ENCODE measurements around the gene LRP1. TPM values are rescaled to one million over a fixed set of nuclear protein-coding genes. Genes with fewer than 3 reads are reported as not detected.

The LRP1 gene
- total RNA-seq, 1 donor from 2014 or later, result 62.7 TPM

DNA sequence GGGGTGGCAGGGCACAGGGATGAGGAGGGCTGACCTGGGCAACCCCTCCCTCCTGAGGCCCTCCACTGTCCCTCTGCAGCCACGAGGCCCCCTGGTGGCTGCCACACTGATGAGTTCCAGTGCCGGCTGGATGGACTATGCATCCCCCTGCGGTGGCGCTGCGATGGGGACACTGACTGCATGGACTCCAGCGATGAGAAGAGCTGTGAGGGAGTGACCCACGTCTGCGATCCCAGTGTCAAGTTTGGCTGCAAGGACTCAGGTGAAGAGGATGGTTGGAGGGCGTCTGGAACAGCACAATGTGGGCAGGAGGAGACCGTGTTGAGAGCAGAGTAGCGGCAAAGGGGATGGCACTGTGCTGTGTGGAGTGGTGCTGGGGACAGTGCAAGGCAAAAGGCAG is 44.8 kb downstream of the LRP1 start:
- Mint-ChIP-seq H3K36me3 (ENCODE audit: low read depth) (peaks cover 4% of the 10 kb centered on the region), H3K27me3 (ENCODE audit: low read depth) (no peaks in the 10 kb centered on the region), H3K27ac (ENCODE audit: unreplicated experiment) (no peak overlapping the region), H3K4me3 (no peak overlapping the region), H3K9me3 (no peaks in the 10 kb centered on the region), H3K4me1 (peaks cover 13% of the 10 kb centered on the region)
- TF ChIP-seq, protein P1, sequence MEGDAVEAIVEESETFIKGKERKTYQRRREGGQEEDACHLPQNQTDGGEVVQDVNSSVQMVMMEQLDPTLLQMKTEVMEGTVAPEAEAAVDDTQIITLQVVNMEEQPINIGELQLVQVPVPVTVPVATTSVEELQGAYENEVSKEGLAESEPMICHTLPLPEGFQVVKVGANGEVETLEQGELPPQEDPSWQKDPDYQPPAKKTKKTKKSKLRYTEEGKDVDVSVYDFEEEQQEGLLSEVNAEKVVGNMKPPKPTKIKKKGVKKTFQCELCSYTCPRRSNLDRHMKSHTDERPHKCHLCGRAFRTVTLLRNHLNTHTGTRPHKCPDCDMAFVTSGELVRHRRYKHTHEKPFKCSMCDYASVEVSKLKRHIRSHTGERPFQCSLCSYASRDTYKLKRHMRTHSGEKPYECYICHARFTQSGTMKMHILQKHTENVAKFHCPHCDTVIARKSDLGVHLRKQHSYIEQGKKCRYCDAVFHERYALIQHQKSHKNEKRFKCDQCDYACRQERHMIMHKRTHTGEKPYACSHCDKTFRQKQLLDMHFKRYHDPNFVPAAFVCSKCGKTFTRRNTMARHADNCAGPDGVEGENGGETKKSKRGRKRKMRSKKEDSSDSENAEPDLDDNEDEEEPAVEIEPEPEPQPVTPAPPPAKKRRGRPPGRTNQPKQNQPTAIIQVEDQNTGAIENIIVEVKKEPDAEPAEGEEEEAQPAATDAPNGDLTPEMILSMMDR (conservative IDR thresholded peaks at IDR 0.05), result peak; percentile 64
- DNase-seq (ENCODE audit: low read depth, low spot score), result peak; percentile 37

DNA sequence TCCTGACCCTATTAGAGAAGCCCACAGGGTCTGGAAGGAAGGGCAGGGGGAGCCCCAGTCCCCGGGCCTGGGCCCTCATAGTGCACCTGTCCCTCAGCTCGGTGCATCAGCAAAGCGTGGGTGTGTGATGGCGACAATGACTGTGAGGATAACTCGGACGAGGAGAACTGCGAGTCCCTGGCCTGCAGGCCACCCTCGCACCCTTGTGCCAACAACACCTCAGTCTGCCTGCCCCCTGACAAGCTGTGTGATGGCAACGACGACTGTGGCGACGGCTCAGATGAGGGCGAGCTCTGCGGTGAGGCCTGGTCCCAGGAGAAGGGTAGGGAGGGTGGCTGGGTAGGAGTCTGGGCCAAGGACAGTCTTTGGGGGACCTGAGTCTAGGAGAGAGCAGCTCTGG is 45.4 kb downstream of the LRP1 start:
- Mint-ChIP-seq H3K36me3 (ENCODE audit: low read depth) (peaks cover 6% of the 10 kb centered on the region), H3K27me3 (ENCODE audit: low read depth) (no peaks in the 10 kb centered on the region), H3K4me3 (no peak overlapping the region), H3K9me3 (no peaks in the 10 kb centered on the region), H3K4me1 (peaks cover 13% of the 10 kb centered on the region), H3K27ac (ENCODE audit: unreplicated experiment) (no peak overlapping the region)
- DNase-seq (ENCODE audit: low read depth, low spot score), result no peak
- TF ChIP-seq, protein P1 (conservative IDR thresholded peaks at IDR 0.05), result no peak

DNA sequence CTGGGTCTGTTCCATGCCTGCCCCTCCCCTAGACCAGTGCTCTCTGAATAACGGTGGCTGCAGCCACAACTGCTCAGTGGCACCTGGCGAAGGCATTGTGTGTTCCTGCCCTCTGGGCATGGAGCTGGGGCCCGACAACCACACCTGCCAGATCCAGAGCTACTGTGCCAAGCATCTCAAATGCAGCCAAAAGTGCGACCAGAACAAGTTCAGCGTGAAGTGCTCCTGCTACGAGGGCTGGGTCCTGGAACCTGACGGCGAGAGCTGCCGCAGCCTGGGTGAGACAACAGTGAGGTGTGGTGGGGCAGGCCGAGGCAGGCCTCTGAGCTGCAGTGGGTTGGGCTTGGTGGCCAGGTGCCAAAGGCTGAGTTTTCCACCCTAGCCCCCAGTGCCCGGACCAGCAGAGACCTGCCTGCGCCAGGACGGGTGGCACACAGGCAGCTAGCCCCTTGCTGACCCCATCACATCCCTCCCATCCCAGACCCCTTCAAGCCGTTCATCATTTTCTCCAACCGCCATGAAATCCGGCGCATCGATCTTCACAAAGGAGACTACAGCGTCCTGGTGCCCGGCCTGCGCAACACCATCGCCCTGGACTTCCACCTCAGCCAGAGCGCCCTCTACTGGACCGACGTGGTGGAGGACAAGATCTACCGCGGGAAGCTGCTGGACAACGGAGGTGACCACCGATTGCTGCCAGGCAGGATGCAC is 47.3 kb downstream of the LRP1 start:
- Mint-ChIP-seq H3K27ac (ENCODE audit: unreplicated experiment) (no peak overlapping the region), H3K27me3 (ENCODE audit: low read depth) (no peaks in the 10 kb centered on the region), H3K4me3 (no peak overlapping the region), H3K4me1 (peaks cover 13% of the 10 kb centered on the region), H3K36me3 (ENCODE audit: low read depth) (peaks cover 8% of the 10 kb centered on the region), H3K9me3 (no peaks in the 10 kb centered on the region)
- TF ChIP-seq, protein P1 (conservative IDR thresholded peaks at IDR 0.05), result peak; percentile 72
- peak; percentile 84 for DNase-seq (ENCODE audit: low read depth, low spot score)

DNA sequence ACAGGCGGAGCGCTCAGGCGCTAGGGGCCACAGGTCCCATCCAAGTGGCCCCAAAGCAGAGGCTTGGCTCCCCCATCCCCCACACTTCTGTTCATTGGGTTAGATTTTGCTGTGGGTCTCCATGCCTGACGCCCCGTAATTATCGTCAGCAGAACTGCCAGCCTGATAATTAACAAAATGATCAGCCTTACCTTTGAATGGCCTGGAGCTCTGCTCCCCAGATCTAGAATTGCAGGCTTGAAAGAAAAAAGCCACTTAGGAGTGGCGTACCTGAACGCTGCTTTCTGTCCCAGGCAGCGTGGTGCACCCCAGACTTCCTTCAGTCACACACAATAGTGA is 47.8 kb downstream of the LRP1 start:
- Mint-ChIP-seq H3K9me3 (no peaks in the 10 kb centered on the region), H3K4me3 (no peak overlapping the region), H3K27ac (ENCODE audit: unreplicated experiment) (no peak overlapping the region), H3K4me1 (peaks cover 11% of the 10 kb centered on the region), H3K36me3 (ENCODE audit: low read depth) (peaks cover 8% of the 10 kb centered on the region), H3K27me3 (ENCODE audit: low read depth) (no peaks in the 10 kb centered on the region)
- TF ChIP-seq, protein P1 (conservative IDR thresholded peaks at IDR 0.05), result peak; percentile 11
- no peak for DNase-seq (ENCODE audit: low read depth, low spot score)

DNA sequence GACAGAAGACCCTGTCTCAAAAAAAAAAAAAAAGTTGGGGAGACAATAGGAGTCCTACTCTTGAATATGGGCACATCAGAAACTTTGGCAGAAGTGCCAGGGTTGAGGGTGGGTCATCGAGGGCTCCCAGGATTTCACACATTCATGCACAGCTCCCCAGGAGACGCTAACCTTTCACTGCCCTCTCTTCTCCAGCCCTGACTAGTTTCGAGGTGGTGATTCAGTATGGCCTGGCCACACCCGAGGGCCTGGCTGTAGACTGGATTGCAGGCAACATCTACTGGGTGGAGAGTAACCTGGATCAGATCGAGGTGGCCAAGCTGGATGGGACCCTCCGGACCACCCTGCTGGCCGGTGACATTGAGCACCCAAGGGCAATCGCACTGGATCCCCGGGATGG is 48.6 kb downstream of the LRP1 start:
- peaks cover 8% of the 10 kb centered on the region for H3K36me3 Mint-ChIP-seq (ENCODE audit: low read depth)

More for the DNA sequence above, 48.6 kb downstream of the LRP1 start:
- H3K9me3 Mint-ChIP-seq, result no peaks in the 10 kb centered on the region
- TF ChIP-seq, protein P1 (conservative IDR thresholded peaks at IDR 0.05), result no peak
- no peak overlapping the region for H3K27ac Mint-ChIP-seq (ENCODE audit: unreplicated experiment)
- no peak overlapping the region for H3K4me3 Mint-ChIP-seq
- H3K27me3 Mint-ChIP-seq (ENCODE audit: low read depth), result no peaks in the 10 kb centered on the region
- DNase-seq (ENCODE audit: low read depth, low spot score), result no peak
- peaks cover 7% of the 10 kb centered on the region for H3K4me1 Mint-ChIP-seq

All from neural crest cell (in vitro differentiated cells).